Osteoblast (primary cell): ENCODE measurements around the gene LGMN. TPM values are rescaled to one million over a fixed set of nuclear protein-coding genes. Genes with fewer than 3 reads are reported as not detected.

ENCODE experiments used
- DNase-seq: peaks from one replicate; pipeline ENCODE4 v3.0.0; 2011; ENCODE audit warnings: low spot score, mixed read lengths; ENCODE audit not compliant: insufficient read length; ENCODE audit errors: missing footprints
- H2AFZ ChIP-seq: 2 replicates; pipeline ENCODE4 v1.6.0; 2011; ENCODE audit warnings: mild to moderate bottlenecking, low read length
- H3K27ac ChIP-seq: 2 replicates; pipeline ENCODE4 v1.5.1; 2011; ENCODE audit warnings: mild to moderate bottlenecking, low read depth, low read length, moderate library complexity
- H3K27me3 ChIP-seq: 2 replicates; pipeline ENCODE4 v1.6.0; 2012; ENCODE audit warnings: mild to moderate bottlenecking, control low read depth, inconsistent platforms, low read length, moderate library complexity; ENCODE audit not compliant: insufficient read depth
- H3K36me3 ChIP-seq: 2 replicates; pipeline ENCODE4 v1.5.1; 2011; ENCODE audit warnings: mild to moderate bottlenecking, low read length, control low read depth, moderate library complexity; ENCODE audit not compliant: insufficient read depth
- H3K4me1 ChIP-seq: 2 replicates; pipeline ENCODE4 v1.5.1; 2011; ENCODE audit warnings: mild to moderate bottlenecking, low read length, control low read depth, moderate library complexity; ENCODE audit not compliant: insufficient read depth
- H3K4me2 ChIP-seq: 2 replicates; pipeline ENCODE4 v1.6.0; 2011; ENCODE audit warnings: mild to moderate bottlenecking, low read length; ENCODE audit not compliant: insufficient read depth
- H3K4me3 ChIP-seq: fragments of 200-600 bp; sonication (generic); 3 replicates; pipeline ENCODE4 v1.5.1; 2012; ENCODE audit warnings: mild to moderate bottlenecking, low read length, inconsistent platforms; ENCODE audit not compliant: insufficient read depth
- H3K79me2 ChIP-seq: 2 replicates; pipeline ENCODE4 v1.6.0; 2012; ENCODE audit warnings: mild to moderate bottlenecking, low read length, control low read depth, inconsistent platforms; ENCODE audit not compliant: insufficient read depth
- H3K9me3 ChIP-seq: 2 replicates; pipeline ENCODE4 v1.5.1; 2011; ENCODE audit warnings: low read depth, low read length, control low read depth
- H4K20me1 ChIP-seq: 2 replicates; pipeline ENCODE4 v1.6.0; 2012; ENCODE audit warnings: mild to moderate bottlenecking, low read length, control low read depth; ENCODE audit not compliant: insufficient read depth
- CTCF ChIP-seq: IDR thresholded peaks from 2 replicates; pipeline ENCODE4 v1.5.1; 2011; ENCODE audit warnings: mild to moderate bottlenecking, low read depth, low read length, moderate library complexity; ENCODE audit errors: extremely low read depth
- total RNA-seq: library from RNA; depleted of rRNA; stranded (reverse); fragments of >200 nt; gene quantifications from 2 replicates; pipeline ENCODE4 v1.2.3, GENCODE V29; 2012

LGMN gene
- total RNA-seq, 1 donor, result 89.4 TPM

DNA sequence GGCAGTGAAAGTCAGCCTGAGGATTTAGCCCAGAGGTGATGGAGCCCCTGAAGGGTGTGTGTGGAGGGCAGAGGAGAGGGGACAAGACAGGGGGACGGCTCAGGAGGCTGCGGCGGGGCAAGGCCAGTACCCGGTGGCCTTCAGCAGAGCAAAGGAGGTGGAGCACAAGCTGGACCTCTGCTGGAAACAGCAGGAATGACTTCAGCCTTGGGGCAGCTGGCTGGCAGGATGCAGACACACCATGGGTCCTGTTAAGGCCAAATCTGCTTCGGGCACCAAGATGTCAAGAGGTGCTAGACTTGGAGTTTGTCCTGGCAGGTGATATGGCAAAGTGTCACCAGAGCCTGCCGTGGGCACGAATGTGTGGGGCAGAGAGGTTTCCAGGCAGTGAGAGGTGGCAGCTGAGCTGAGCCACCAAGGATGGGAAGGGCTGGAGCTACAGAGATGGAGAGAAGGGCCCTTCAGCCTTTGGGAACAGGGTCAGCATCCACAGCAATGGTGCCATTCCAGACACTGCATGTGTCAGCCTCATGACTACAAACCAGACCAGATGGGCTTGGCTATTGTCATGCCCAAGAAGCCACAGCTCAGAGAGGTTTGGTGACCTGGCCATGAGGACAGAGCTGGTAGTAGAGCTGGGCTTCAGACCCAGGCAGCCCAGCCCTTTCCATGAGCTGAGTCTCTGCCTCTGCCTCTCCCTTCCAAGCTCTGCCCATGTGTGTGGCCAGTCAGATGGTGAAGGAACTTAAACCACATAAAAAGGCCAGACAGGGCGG lies 91.9 kb downstream of the LGMN start:
- H3K79me2 ChIP-seq, result no peaks in the 10 kb centered on the region
- H3K4me2 ChIP-seq, result no peak overlapping the region
- no peaks in the 10 kb centered on the region for H4K20me1 ChIP-seq
- no peaks in the 10 kb centered on the region for H3K27me3 ChIP-seq
- H3K27ac ChIP-seq, result no peak overlapping the region
- H3K4me1 ChIP-seq, result no peaks in the 10 kb centered on the region
- H3K9me3 ChIP-seq, result no peaks in the 10 kb centered on the region
- H3K36me3 ChIP-seq, result peaks cover 16% of the 10 kb centered on the region
- H2AFZ ChIP-seq, result no peak overlapping the region
- peak; percentile 24 for TF ChIP-seq CTCF
- DNase-seq, result no peak
- no peak overlapping the region for H3K4me3 ChIP-seq

- H3K27ac ChIP-seq, result no peak overlapping the region
- H3K36me3 ChIP-seq, result peaks cover 10% of the 10 kb centered on the region
- no peaks in the 10 kb centered on the region for H3K9me3 ChIP-seq
- no peaks in the 10 kb centered on the region for H3K79me2 ChIP-seq
- H2AFZ ChIP-seq, result no peak overlapping the region
- no peak overlapping the region for H3K4me3 ChIP-seq
- H4K20me1 ChIP-seq, result no peaks in the 10 kb centered on the region
- no peak for DNase-seq
- H3K27me3 ChIP-seq, result no peaks in the 10 kb centered on the region
- H3K4me1 ChIP-seq, result no peaks in the 10 kb centered on the region
- no peak for TF ChIP-seq CTCF
- no peak overlapping the region for H3K4me2 ChIP-seq
These were observed 92.8 kb downstream of the LGMN start for GRCh38 chr14:92655419-92656201.

- Histone ChIP-seq H3K79me2 (no peaks in the 10 kb centered on the region), H3K4me1 (peaks cover 11% of the 10 kb centered on the region), H2AFZ (no peak overlapping the region), H3K9me3 (no peaks in the 10 kb centered on the region), H3K4me2 (no peak overlapping the region), H3K4me3 (no peak overlapping the region), H3K27ac (no peak overlapping the region), H3K27me3 (no peaks in the 10 kb centered on the region), H3K36me3 (peaks cover 5% of the 10 kb centered on the region), H4K20me1 (no peaks in the 10 kb centered on the region)
- TF ChIP-seq CTCF, result no peak
- DNase-seq, result no peak
These were observed 94.1 kb downstream of the LGMN start for GRCh38 chr14:92654239-92654901.

Other genes with a start within 250 kb of the LGMN start
- gene RIN3, start 234.8 kb downstream of the LGMN start, total RNA-seq, result 7.6 and 10.3 TPM in 2 replicates
- 73.1 and 76.6 TPM in 2 replicates for gene GOLGA5, start 45.7 kb upstream of the LGMN start, total RNA-seq
- gene CHGA, start 174.5 kb upstream of the LGMN start, total RNA-seq, result not detected in 2 replicates